Measurements from ENCODE around the gene CWC15.

Gene CWC15

DNA sequence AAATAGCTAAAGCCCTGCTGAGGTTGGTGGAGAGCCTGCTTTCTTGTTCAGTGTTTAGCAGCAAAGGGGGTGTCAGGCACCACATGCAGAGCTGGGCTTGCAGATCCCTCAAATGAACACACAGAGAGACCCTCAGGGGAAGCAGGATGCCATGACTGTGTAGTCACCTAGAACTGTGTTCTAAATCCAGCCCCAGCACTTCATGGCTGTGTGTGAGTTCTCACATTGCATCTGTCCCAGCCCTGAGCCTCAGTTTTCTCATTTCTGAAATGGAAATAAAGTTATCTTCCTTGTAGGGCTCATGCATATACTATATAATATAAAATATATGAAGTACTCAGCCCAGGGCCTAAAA is 47.1 kb downstream of the CWC15 start:
- Histone ChIP-seq H4K20me1 (ENCODE audit: low read depth, low read length) (no peaks in the 10 kb centered on the region), H3K27ac (ENCODE audit: low read depth, low read length) (no peak overlapping the region), H3K27me3 (ENCODE audit: low read length) (no peaks in the 10 kb centered on the region), H3K4me2 (ENCODE audit: low read depth, low read length, poor library complexity, severe bottlenecking) (no peak overlapping the region), H3K9me2 (replicated peaks; ENCODE audit: insufficient read depth, low read length) (no peaks in the 10 kb centered on the region), H3K36me3 (ENCODE audit: low read length) (no peaks in the 10 kb centered on the region), H3F3A (ENCODE audit: insufficient read depth) (no peaks in the 10 kb centered on the region), H3K4me3 (ENCODE audit: insufficient read depth, low read length, poor library complexity, severe bottlenecking) (no peak overlapping the region), H3K79me2 (ENCODE audit: insufficient read depth, low read length) (no peaks in the 10 kb centered on the region), H2AFZ (ENCODE audit: low read depth, low read length, severe bottlenecking) (no peak overlapping the region), H3K9me3 (ENCODE audit: insufficient read depth, low read length) (no peaks in the 10 kb centered on the region), H3K9ac (ENCODE audit: low read length) (no peak overlapping the region)
- TF ChIP-seq EZH2phosphoT487 (conservative IDR thresholded peaks at IDR 0.05; ENCODE audit: low read length) = no peak
- TF ChIP-seq, protein P1, sequence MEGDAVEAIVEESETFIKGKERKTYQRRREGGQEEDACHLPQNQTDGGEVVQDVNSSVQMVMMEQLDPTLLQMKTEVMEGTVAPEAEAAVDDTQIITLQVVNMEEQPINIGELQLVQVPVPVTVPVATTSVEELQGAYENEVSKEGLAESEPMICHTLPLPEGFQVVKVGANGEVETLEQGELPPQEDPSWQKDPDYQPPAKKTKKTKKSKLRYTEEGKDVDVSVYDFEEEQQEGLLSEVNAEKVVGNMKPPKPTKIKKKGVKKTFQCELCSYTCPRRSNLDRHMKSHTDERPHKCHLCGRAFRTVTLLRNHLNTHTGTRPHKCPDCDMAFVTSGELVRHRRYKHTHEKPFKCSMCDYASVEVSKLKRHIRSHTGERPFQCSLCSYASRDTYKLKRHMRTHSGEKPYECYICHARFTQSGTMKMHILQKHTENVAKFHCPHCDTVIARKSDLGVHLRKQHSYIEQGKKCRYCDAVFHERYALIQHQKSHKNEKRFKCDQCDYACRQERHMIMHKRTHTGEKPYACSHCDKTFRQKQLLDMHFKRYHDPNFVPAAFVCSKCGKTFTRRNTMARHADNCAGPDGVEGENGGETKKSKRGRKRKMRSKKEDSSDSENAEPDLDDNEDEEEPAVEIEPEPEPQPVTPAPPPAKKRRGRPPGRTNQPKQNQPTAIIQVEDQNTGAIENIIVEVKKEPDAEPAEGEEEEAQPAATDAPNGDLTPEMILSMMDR (IDR thresholded peaks at IDR 0.05; ENCODE audit: insufficient read depth, low read length, poor library complexity, severe bottlenecking) = no peak

DNA sequence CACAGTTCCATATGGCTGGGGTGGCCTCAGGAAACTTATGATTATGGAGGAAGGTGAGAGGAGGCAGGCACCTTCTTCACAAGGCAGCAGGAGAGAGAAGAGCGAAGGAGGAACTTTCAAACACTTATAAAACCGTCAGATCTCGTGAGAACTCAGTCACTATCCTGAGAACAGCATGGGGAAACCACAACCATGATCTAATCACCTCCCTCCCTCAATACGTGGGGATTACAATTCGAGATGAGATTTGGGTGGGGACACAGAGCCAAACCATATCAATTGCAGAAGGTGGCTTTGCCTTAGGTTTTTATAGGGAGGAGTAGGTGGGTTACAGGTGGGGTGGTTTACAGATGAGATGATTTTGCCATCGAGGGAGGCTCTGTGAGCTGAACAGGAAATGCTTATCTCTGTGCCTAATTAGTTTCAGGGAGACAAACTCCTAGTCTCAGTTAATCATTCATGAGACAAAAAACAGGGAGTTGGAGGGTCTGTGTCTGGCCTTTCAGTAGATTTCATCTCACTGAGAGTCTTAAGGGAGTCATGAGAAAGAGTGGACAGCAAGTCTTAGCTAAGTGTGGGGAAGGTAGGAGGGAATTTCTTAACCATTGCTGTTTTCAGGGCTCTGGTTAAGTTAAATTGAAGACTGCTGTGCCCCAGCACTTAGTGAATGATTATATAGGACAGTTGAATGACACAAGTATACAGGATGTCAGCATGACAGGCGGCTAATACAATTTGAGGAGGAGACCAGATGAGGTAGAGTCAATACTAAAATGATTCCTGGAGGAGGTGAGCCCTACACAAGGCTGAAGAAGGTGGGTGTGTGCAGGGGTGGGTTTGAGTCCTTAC is 47.7 kb downstream of the CWC15 start:
- Histone ChIP-seq H3K36me3 (ENCODE audit: low read length) (no peaks in the 10 kb centered on the region), H3K9me3 (ENCODE audit: insufficient read depth, low read length) (no peaks in the 10 kb centered on the region), H3K4me3 (ENCODE audit: insufficient read depth, low read length, poor library complexity, severe bottlenecking) (no peak overlapping the region), H4K20me1 (ENCODE audit: low read depth, low read length) (no peaks in the 10 kb centered on the region), H3K79me2 (ENCODE audit: insufficient read depth, low read length) (no peaks in the 10 kb centered on the region), H3K9ac (ENCODE audit: low read length) (no peak overlapping the region), H3K9me2 (replicated peaks; ENCODE audit: insufficient read depth, low read length) (no peaks in the 10 kb centered on the region), H3K27me3 (ENCODE audit: low read length) (no peaks in the 10 kb centered on the region), H3K4me2 (ENCODE audit: low read depth, low read length, poor library complexity, severe bottlenecking) (no peak overlapping the region), H3F3A (ENCODE audit: insufficient read depth) (no peaks in the 10 kb centered on the region), H3K27ac (ENCODE audit: low read depth, low read length) (no peak overlapping the region), H2AFZ (ENCODE audit: low read depth, low read length, severe bottlenecking) (no peak overlapping the region)
- no peak for TF ChIP-seq EZH2phosphoT487 (conservative IDR thresholded peaks at IDR 0.05; ENCODE audit: low read length)
- TF ChIP-seq, protein P1 (IDR thresholded peaks at IDR 0.05; ENCODE audit: insufficient read depth, low read length, poor library complexity, severe bottlenecking) = no peak

DNA sequence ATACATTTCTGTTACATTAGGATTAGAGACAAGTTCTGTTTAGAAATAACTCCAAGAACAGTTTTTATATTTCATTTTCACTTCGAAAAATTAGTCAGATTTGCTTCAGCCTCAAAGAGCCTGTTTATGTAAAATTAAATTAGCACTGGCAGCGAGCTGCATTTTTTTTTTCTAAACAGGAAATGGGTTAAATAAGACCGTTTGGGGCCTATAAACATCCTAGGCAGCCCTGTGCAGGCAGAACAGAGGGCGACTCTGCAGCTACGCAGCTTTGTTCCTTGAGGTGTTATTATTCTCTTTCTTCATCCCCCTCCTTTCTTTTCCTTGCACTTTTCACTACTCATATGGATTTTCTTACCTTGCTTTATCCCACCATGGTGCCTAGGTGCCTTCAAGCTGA is 48.7 kb downstream of the CWC15 start:
- Histone ChIP-seq H2AFZ (ENCODE audit: low read depth, low read length, severe bottlenecking) (no peak overlapping the region), H3K4me3 (ENCODE audit: insufficient read depth, low read length, poor library complexity, severe bottlenecking) (no peak overlapping the region), H3K9ac (ENCODE audit: low read length) (no peak overlapping the region), H3K79me2 (ENCODE audit: insufficient read depth, low read length) (no peaks in the 10 kb centered on the region), H3F3A (ENCODE audit: insufficient read depth) (no peaks in the 10 kb centered on the region), H3K27me3 (ENCODE audit: low read length) (no peaks in the 10 kb centered on the region), H3K9me3 (ENCODE audit: insufficient read depth, low read length) (no peaks in the 10 kb centered on the region), H4K20me1 (ENCODE audit: low read depth, low read length) (no peaks in the 10 kb centered on the region), H3K9me2 (replicated peaks; ENCODE audit: insufficient read depth, low read length) (no peaks in the 10 kb centered on the region), H3K36me3 (ENCODE audit: low read length) (no peaks in the 10 kb centered on the region), H3K4me2 (ENCODE audit: low read depth, low read length, poor library complexity, severe bottlenecking) (no peak overlapping the region), H3K27ac (ENCODE audit: low read depth, low read length) (no peak overlapping the region)
- no peak for TF ChIP-seq EZH2phosphoT487 (conservative IDR thresholded peaks at IDR 0.05; ENCODE audit: low read length)
- TF ChIP-seq, protein P1 (IDR thresholded peaks at IDR 0.05; ENCODE audit: insufficient read depth, low read length, poor library complexity, severe bottlenecking) = no peak
